Urinary bladder (tissue), 4 donors: ENCODE data around the gene RFLNA. TPM values are rescaled to one million over a fixed set of nuclear protein-coding genes. Genes with fewer than 3 reads are reported as not detected.

Source experiments
- DNase-seq: peaks from one replicate; pipeline ENCODE4 v3.0.0-alpha.2; 2015; ENCODE audit errors: extremely low spot score
- H3K27ac ChIP-seq: one replicate; pipeline ENCODE4 v1.5.1; 2013; ENCODE audit warnings: low read depth, mild to moderate bottlenecking, moderate library complexity
- H3K36me3 ChIP-seq: one replicate; pipeline ENCODE4 v1.6.1; 2013; ENCODE audit warnings: mild to moderate bottlenecking, moderate library complexity; ENCODE audit not compliant: insufficient read depth
- H3K4me1 ChIP-seq: one replicate; pipeline ENCODE4 v1.6.1; 2013; ENCODE audit warnings: mild to moderate bottlenecking, moderate library complexity; ENCODE audit not compliant: insufficient read depth
- H3K4me3 ChIP-seq: one replicate; pipeline ENCODE4 v1.5.1; 2013; ENCODE audit warnings: low read depth, low read length
- WGBS: extraction: QIAGEN DNeasy Blood & Tissue Kit; methylation state at CpG from one replicate; pipeline ENCODE4 v1.1.7; 2013; 5-methylcytosine and 5-hydroxymethylcytosine counted together
- polyA plus RNA-seq: library from polyadenylated mRNA; stranded (reverse); fragments of 200-250 nt; gene quantifications from one replicate; pipeline ENCODE4 v1.2.3, GENCODE V29; 2013
- total RNA-seq: library from RNA; depleted of rRNA; stranded (reverse); fragments of >200 nt; gene quantifications from one replicate; pipeline ENCODE4 v1.2.3, GENCODE V29; 2014
- donor health status: healthy with polysubstance abuse.
- donor health status: healthy.

Gene RFLNA
- total RNA-seq = 6.0 TPM
- 0.67 TPM for polyA plus RNA-seq

- WGBS = 2% methylated on average over 66 of the region's 66 CpGs
- no peaks in the 10 kb centered on the region for H3K36me3 ChIP-seq
- H3K4me3 ChIP-seq = peak within 1 kb of the TSS; percentile 30
- no peak for DNase-seq
- no peak within 1 kb of the TSS for H3K27ac ChIP-seq
- H3K4me1 ChIP-seq = peaks cover 2% of the 10 kb centered on the region
Measured at GRCh38 chr12:124294780-124295341, at the start of gene RFLNA. Gene RFLNA, plus strand, starts transcription at chr12:124295093. Its CDS starts 337 bp downstream, at chr12:124295430.

- H3K36me3 ChIP-seq = no peaks in the 10 kb centered on the region
- no peak overlapping the region for H3K27ac ChIP-seq
- 57% methylated on average over 2 of the region's 2 CpGs for WGBS
- DNase-seq = no peak
- no peak overlapping the region for H3K4me3 ChIP-seq
- no peaks in the 10 kb centered on the region for H3K4me1 ChIP-seq
Measured at GRCh38 chr12:124247331-124247730, 47.6 kb upstream of the RFLNA start.

- H3K27ac ChIP-seq = no peak overlapping the region
- H3K4me3 ChIP-seq = no peak overlapping the region
- no peaks in the 10 kb centered on the region for H3K4me1 ChIP-seq
- DNase-seq = no peak
- 64% methylated on average over 20 of the region's 20 CpGs for WGBS
- H3K36me3 ChIP-seq = no peaks in the 10 kb centered on the region
Measured at GRCh38 chr12:124248941-124249825, 45.7 kb upstream of the RFLNA start.

- Histone ChIP-seq H3K4me3 (no peak overlapping the region), H3K36me3 (no peaks in the 10 kb centered on the region), H3K27ac (no peak overlapping the region), H3K4me1 (no peaks in the 10 kb centered on the region)
- DNase-seq = no peak
- WGBS = 90% methylated on average over 7 of the region's 7 CpGs
Measured at GRCh38 chr12:124251186-124251585, 43.7 kb upstream of the RFLNA start.

- Histone ChIP-seq H3K36me3 (no peaks in the 10 kb centered on the region), H3K27ac (no peak overlapping the region)
Measured at GRCh38 chr12:124252964-124253363, 41.9 kb upstream of the RFLNA start.

GRCh38 chr12:124254126-124254525 lies 40.8 kb upstream of the RFLNA start:
- H3K36me3 ChIP-seq = no peaks in the 10 kb centered on the region
- H3K27ac ChIP-seq = no peak overlapping the region
- 91% methylated on average over 10 of the region's 10 CpGs for WGBS
- no peak for DNase-seq
- H3K4me3 ChIP-seq = no peak overlapping the region
- no peaks in the 10 kb centered on the region for H3K4me1 ChIP-seq

More at GRCh38 chr12:124252964-124253363, 41.9 kb upstream of the RFLNA start:
- WGBS = 97% methylated on average over 6 of the region's 6 CpGs
- no peak overlapping the region for H3K4me3 ChIP-seq
- no peaks in the 10 kb centered on the region for H3K4me1 ChIP-seq
- no peak for DNase-seq

- no peak for DNase-seq
- Histone ChIP-seq H3K4me3 (no peak overlapping the region), H3K4me1 (no peaks in the 10 kb centered on the region), H3K36me3 (no peaks in the 10 kb centered on the region), H3K27ac (no peak overlapping the region)
- 19% methylated on average over 23 of the region's 23 CpGs for WGBS
Measured at GRCh38 chr12:124259154-124260066, 35.5 kb upstream of the RFLNA start.

GRCh38 chr12:124261885-124262284 lies 33.0 kb upstream of the RFLNA start:
- Histone ChIP-seq H3K4me1 (no peaks in the 10 kb centered on the region), H3K4me3 (no peak overlapping the region), H3K27ac (no peak overlapping the region), H3K36me3 (no peaks in the 10 kb centered on the region)
- 96% methylated on average over 12 of the region's 12 CpGs for WGBS
- no peak for DNase-seq

- no peak for DNase-seq
- WGBS = 94% methylated on average over 10 of the region's 10 CpGs
- H3K4me3 ChIP-seq = no peak overlapping the region
Measured at GRCh38 chr12:124264089-124264795, 30.7 kb upstream of the RFLNA start.

GRCh38 chr12:124264879-124265278 lies 30.0 kb upstream of the RFLNA start:
- WGBS = 94% methylated on average over 7 of the region's 7 CpGs
- DNase-seq = no peak
- H3K36me3 ChIP-seq = no peaks in the 10 kb centered on the region
- no peak overlapping the region for H3K27ac ChIP-seq
- H3K4me3 ChIP-seq = no peak overlapping the region
- no peaks in the 10 kb centered on the region for H3K4me1 ChIP-seq

More at GRCh38 chr12:124264089-124264795, 30.7 kb upstream of the RFLNA start:
- H3K36me3 ChIP-seq = no peaks in the 10 kb centered on the region
- H3K4me1 ChIP-seq = no peaks in the 10 kb centered on the region
- no peak overlapping the region for H3K27ac ChIP-seq

- Histone ChIP-seq H3K27ac (no peak overlapping the region), H3K4me1 (no peaks in the 10 kb centered on the region), H3K4me3 (no peak overlapping the region), H3K36me3 (no peaks in the 10 kb centered on the region)
- 85% methylated on average over 4 of the region's 4 CpGs for WGBS
- DNase-seq = no peak
Measured at GRCh38 chr12:124267205-124267778, 27.6 kb upstream of the RFLNA start.

- Histone ChIP-seq H3K4me3 (no peak overlapping the region), H3K36me3 (no peaks in the 10 kb centered on the region), H3K27ac (no peak overlapping the region), H3K4me1 (no peaks in the 10 kb centered on the region)
- WGBS = 92% methylated on average over 6 of the region's 6 CpGs
- DNase-seq = no peak
Measured at GRCh38 chr12:124270671-124271070, 24.2 kb upstream of the RFLNA start.

GRCh38 chr12:124273630-124274029 lies 21.3 kb upstream of the RFLNA start:
- no peaks in the 10 kb centered on the region for H3K36me3 ChIP-seq
- no peaks in the 10 kb centered on the region for H3K4me1 ChIP-seq
- no peak overlapping the region for H3K4me3 ChIP-seq
- WGBS = 97% methylated on average over 3 of the region's 3 CpGs
- DNase-seq = no peak
- H3K27ac ChIP-seq = no peak overlapping the region
